HFFc6 (cell line): Measurements from ENCODE around the gene WDR49. TPM values are rescaled to one million over a fixed set of nuclear protein-coding genes. Genes with fewer than 3 reads are reported as not detected.

Experiments
- DNase-seq: peaks from one replicate; pipeline ENCODE4 v3.0.0-alpha.2; 2018
- H3K27ac Mint-ChIP-seq: 2 replicates; pipeline ENCODE4 v1.8.0; 2020; ENCODE audit warnings: mild to moderate bottlenecking, mixed read lengths
- H3K27me3 Mint-ChIP-seq: 2 replicates; pipeline ENCODE4 v1.8.0; 2021; ENCODE audit warnings: mild to moderate bottlenecking, moderate library complexity, mixed read lengths; ENCODE audit not compliant: insufficient read depth
- H3K36me3 Mint-ChIP-seq: 2 replicates; pipeline ENCODE4 v1.8.0; 2021; ENCODE audit warnings: low read depth, mixed read lengths
- H3K4me1 Mint-ChIP-seq: 2 replicates; pipeline ENCODE4 v1.8.0; 2020; ENCODE audit warnings: low read depth, mixed read lengths
- H3K4me3 Mint-ChIP-seq: 2 replicates; pipeline ENCODE4 v1.8.0; 2020; ENCODE audit warnings: mild to moderate bottlenecking, moderate library complexity, mixed read lengths
- H3K9me3 Mint-ChIP-seq: 2 replicates; pipeline ENCODE4 v1.8.0; 2020; ENCODE audit warnings: mild to moderate bottlenecking, mixed read lengths
- total RNA-seq, 6 experiments: library from RNA; stranded (reverse); fragmentation: NEBNext Ultra II Directional; extraction: Animal tissue kit (Norgen Biotek cat#: 25700); gene quantifications; 2 replicates in 1 of 6; 3 replicates in 5 of 6; pipeline ENCODE4 v1.2.3, GENCODE V29; 2021
- TF ChIP-seq, protein P1 (sequence below): fragments of 200-600 bp; sonication (generic); IDR thresholded peaks from 2 replicates; pipeline ENCODE4 v1.5.0; 2021; ENCODE audit warnings: antibody characterized with exemption, mild to moderate bottlenecking

Gene WDR49
- total RNA-seq, 6 experiments from 2014 or later = not detected

DNA sequence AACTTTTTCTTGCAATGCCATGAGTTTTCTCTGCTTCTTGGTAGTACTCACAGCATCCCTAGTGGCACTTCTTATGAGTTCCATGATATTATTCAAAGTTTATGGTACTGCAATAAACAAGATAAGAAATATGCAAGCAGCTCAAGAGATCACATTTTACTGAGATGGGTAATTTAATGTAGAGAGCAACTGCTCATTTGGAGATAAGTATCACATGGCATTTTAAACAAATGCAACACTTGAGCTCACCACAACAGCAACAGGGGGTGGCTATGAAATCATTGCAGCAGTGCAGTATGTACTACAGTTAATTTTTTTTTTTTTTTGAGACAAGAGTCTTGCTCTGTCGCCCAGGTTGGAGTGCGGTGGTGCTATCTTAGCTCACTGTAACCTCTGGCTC is 85.1 kb downstream of the WDR49 start:
- no peak for DNase-seq
- Mint-ChIP-seq H3K4me1 (no peaks in the 10 kb centered on the region), H3K36me3 (no peaks in the 10 kb centered on the region; the same call in 1 of the 2 replicates), H3K27ac (no peak overlapping the region), H3K27me3 (no peaks in the 10 kb centered on the region; the same call in 1 of the 2 replicates), H3K9me3 (peaks cover 33% of the 10 kb centered on the region), H3K4me3 (no peak overlapping the region)
- TF ChIP-seq, protein P1, sequence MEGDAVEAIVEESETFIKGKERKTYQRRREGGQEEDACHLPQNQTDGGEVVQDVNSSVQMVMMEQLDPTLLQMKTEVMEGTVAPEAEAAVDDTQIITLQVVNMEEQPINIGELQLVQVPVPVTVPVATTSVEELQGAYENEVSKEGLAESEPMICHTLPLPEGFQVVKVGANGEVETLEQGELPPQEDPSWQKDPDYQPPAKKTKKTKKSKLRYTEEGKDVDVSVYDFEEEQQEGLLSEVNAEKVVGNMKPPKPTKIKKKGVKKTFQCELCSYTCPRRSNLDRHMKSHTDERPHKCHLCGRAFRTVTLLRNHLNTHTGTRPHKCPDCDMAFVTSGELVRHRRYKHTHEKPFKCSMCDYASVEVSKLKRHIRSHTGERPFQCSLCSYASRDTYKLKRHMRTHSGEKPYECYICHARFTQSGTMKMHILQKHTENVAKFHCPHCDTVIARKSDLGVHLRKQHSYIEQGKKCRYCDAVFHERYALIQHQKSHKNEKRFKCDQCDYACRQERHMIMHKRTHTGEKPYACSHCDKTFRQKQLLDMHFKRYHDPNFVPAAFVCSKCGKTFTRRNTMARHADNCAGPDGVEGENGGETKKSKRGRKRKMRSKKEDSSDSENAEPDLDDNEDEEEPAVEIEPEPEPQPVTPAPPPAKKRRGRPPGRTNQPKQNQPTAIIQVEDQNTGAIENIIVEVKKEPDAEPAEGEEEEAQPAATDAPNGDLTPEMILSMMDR = no peak

DNA sequence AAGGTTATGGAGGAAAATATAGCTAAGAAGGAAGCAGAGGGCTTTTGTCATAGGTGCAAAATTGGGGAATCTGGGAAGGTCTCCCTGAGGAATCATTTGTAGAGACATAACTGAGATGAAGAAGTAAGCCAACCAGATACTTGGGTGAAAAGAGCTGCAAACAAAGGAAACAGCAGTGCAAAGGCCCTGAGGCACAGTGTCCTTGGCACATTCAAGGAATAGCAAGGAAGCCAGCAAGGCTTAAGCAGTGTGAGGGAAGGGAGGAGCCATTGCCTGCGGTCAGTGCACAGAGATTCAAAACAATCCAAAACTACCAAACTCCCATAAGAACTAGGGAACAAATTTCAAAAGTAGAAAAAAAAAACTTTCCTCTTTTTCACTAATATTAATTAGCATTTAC is 88.3 kb downstream of the WDR49 start:
- TF ChIP-seq, protein P1 = no peak
- no peak for DNase-seq
- H3K27me3 Mint-ChIP-seq = no peaks in the 10 kb centered on the region
- H3K4me3 Mint-ChIP-seq = no peak overlapping the region
- no peaks in the 10 kb centered on the region for H3K4me1 Mint-ChIP-seq
- H3K9me3 Mint-ChIP-seq = peaks cover 29% of the 10 kb centered on the region
- no peaks in the 10 kb centered on the region for H3K36me3 Mint-ChIP-seq
- no peak overlapping the region for H3K27ac Mint-ChIP-seq

DNA sequence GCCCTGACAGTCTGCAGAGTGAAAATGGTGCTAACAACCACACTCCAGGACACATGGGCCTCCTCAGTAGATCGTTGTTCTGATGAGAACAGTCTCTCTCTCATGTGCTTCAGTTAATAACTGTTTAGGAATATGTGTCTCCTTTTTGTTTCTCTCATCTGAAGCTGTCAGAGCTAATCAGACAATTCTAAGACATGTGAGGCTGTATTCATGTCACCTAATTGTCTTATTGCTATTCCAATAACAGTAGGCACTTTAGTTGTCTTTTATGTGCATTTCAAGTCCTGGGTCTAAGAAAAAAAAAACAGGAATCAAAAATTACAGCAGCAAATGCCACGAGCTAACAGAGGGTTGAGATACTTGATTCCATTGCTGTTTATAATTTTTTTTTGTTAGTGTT is 89.1 kb downstream of the WDR49 start:
- Mint-ChIP-seq H3K4me1 (no peaks in the 10 kb centered on the region), H3K9me3 (peaks cover 29% of the 10 kb centered on the region)

DNA sequence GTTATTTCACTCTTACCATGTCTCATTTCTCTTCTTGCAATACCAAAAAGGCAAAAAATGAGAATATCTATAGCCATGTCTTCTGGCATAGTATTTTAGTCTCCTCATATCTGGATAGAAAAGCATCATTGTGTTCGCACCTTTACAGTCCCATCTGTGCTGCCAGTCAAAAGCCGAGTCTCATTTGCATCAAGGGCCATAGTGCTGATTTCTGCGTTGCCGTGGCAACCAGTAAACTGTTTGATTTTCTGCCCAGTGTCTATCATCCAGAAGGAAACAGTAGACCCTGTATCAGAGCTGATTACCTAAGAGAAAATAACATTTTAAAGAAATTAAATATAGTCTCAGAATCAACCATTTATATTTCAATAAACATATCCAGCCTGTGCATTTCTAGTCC is 93.8 kb downstream of the WDR49 start:
- no peak for DNase-seq
- Mint-ChIP-seq H3K9me3 (peaks cover 15% of the 10 kb centered on the region; the same call in 1 of the 2 replicates), H3K27ac (no peak overlapping the region), H3K4me3 (no peak overlapping the region), H3K36me3 (no peaks in the 10 kb centered on the region), H3K4me1 (no peaks in the 10 kb centered on the region), H3K27me3 (no peaks in the 10 kb centered on the region)
- TF ChIP-seq, protein P1 = no peak

More for the DNA sequence above, 89.1 kb downstream of the WDR49 start:
- H3K36me3 Mint-ChIP-seq = no peaks in the 10 kb centered on the region
- no peaks in the 10 kb centered on the region for H3K27me3 Mint-ChIP-seq
- H3K4me3 Mint-ChIP-seq = no peak overlapping the region
- TF ChIP-seq, protein P1 = no peak
- H3K27ac Mint-ChIP-seq = no peak overlapping the region
- no peak for DNase-seq

DNA sequence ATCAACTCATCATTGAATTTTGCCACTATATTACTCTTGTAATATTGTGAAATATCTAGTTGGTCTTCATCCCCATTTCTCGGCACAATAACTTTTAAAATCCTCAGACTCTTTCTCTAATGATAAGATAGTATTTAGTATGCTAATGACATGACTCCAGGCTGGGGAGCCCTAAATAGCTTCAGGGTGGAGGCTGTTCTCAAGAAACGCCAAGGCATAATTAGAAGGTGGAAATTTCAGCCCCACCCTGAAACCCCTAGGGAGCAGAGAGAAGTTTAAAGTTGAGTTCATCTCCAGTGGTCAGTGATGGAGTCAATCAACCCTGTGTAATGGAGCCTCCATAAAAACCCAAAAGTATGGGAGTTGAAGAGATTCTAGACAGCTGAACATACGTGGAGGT is 98.8 kb downstream of the WDR49 start:
- no peak for DNase-seq
- Mint-ChIP-seq H3K4me1 (no peaks in the 10 kb centered on the region), H3K9me3 (peaks cover 23% of the 10 kb centered on the region), H3K27me3 (no peaks in the 10 kb centered on the region), H3K36me3 (no peaks in the 10 kb centered on the region), H3K4me3 (no peak overlapping the region), H3K27ac (no peak overlapping the region)
- TF ChIP-seq, protein P1 = no peak

DNA sequence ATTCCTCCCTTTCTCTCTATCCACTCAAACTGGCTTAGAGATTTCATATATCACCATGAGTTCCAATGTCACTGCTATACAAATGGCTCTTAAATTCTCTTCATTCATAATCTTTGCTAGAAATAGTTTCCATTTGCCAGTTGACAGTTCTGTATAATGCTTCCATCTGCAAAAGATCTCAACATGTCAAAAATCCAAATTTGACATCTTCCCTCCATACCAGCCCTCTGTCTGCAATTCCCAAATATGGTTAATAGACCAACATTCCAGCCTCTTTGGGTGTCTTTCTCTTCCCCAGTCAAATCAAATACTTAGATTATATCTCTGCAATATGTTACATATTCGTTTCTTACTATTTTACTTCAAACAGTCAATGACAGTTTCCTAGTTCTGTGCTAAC is 115.7 kb downstream of the WDR49 start:
- no peak overlapping the region for H3K27ac Mint-ChIP-seq
- no peaks in the 10 kb centered on the region for H3K4me1 Mint-ChIP-seq
- no peaks in the 10 kb centered on the region for H3K27me3 Mint-ChIP-seq
- peaks cover 62% of the 10 kb centered on the region for H3K9me3 Mint-ChIP-seq
- no peak for DNase-seq
- TF ChIP-seq, protein P1 = no peak
- H3K4me3 Mint-ChIP-seq = no peak overlapping the region
- H3K36me3 Mint-ChIP-seq = no peaks in the 10 kb centered on the region
